Caco-2 (cell line): ENCODE data around the gene PARP4. TPM values are rescaled to one million over a fixed set of nuclear protein-coding genes. Genes with fewer than 3 reads are reported as not detected.

ENCODE experiments used
- BruUV-seq: library from RNA; stranded (reverse); fragments of 400-500 nt; replicated peaks from 2 replicates; lab custom pipeline; 2021; lab: Mats Ljungman, UMichigan
- CTCF ChIA-PET: fragments of 300-600 bp; sonication (Branson Sonifier 250); formaldehyde crosslinking; loops from one replicate; lab custom pipeline; 2022; ENCODE audit warnings: antibody characterized with exemption; lab: Charles Lee
- POLR2A ChIA-PET: fragments of 300-600 bp; sonication (Branson Sonifier 250); formaldehyde crosslinking; loops from one replicate; lab custom pipeline; 2022; ENCODE audit warnings: antibody characterized with exemption; lab: Charles Lee
- DNase-seq, 2 experiments: peaks; one replicate each; pipeline versions ENCODE4 v3.0.0 to v3.0.0-alpha.2; 2020 to 2022
- H3K27me3 ChIP-seq: replicated peaks from 2 replicates; pipeline ENCODE4 v1.6.0; 2011; ENCODE audit warnings: low read length; ENCODE audit not compliant: control insufficient read depth, insufficient read depth
- H3K36me3 ChIP-seq: 2 replicates; pipeline ENCODE4 v1.5.1; 2011; ENCODE audit warnings: low read length; ENCODE audit not compliant: control insufficient read depth, insufficient read depth
- H3K4me1 ChIP-seq: fragments of 250-450 bp; sonication (Bioruptor Pico); 2 replicates; pipeline ENCODE4 v1.5.1; 2020; ENCODE audit warnings: mild to moderate bottlenecking
- H3K4me3 ChIP-seq: 2 replicates; pipeline ENCODE4 v1.5.1; 2011; ENCODE audit warnings: low read depth, mild to moderate bottlenecking, control low read depth, low read length
- H3K9me3 ChIP-seq: fragments of 250-450 bp; sonication (Bioruptor Pico); 2 replicates; pipeline ENCODE4 v1.5.1; 2020; ENCODE audit warnings: mild to moderate bottlenecking, moderate library complexity
- H3K27ac Mint-ChIP-seq: one replicate; pipeline ENCODE4 v1.8.0; 2022; ENCODE audit warnings: mixed read lengths; ENCODE audit not compliant: unreplicated experiment
- H3K27me3 Mint-ChIP-seq: one replicate; pipeline ENCODE4 v1.8.0; 2022; ENCODE audit warnings: mixed read lengths; ENCODE audit not compliant: insufficient read depth, unreplicated experiment
- H3K36me3 Mint-ChIP-seq: one replicate; pipeline ENCODE4 v1.8.0; 2022; ENCODE audit warnings: mild to moderate bottlenecking, mixed read lengths; ENCODE audit not compliant: insufficient read depth, unreplicated experiment
- H3K4me1 Mint-ChIP-seq: one replicate; pipeline ENCODE4 v1.8.0; 2022; ENCODE audit warnings: low read depth, mixed read lengths; ENCODE audit not compliant: unreplicated experiment
- H3K4me3 Mint-ChIP-seq: one replicate; pipeline ENCODE4 v1.8.0; 2022; ENCODE audit warnings: mild to moderate bottlenecking, moderate library complexity, mixed read lengths; ENCODE audit not compliant: unreplicated experiment
- H3K9me3 Mint-ChIP-seq: one replicate; pipeline ENCODE4 v1.8.0; 2022; ENCODE audit warnings: mixed read lengths; ENCODE audit not compliant: unreplicated experiment
- CTCF ChIP-seq, 2 experiments: fragments of 200-600 bp in 1 of 2; IDR thresholded peaks; 1 replicate in 1 of 2; 2 replicates in 1 of 2; pipeline versions ENCODE4 v1.5.1 to v1.8.0; 2011 to 2022; ENCODE audit warnings: antibody characterized with exemption in 1 of 2, control low read depth in 1 of 2, inconsistent platforms in 1 of 2, low read depth in 1 of 2, low read length in 1 of 2, mild to moderate bottlenecking in 1 of 2, moderate library complexity in 1 of 2; ENCODE audit not compliant: insufficient read depth in 1 of 2, severe bottlenecking in 1 of 2, unreplicated experiment in 1 of 2
- intact Hi-C: fragments of 100-400 bp; cut with micrococcal nuclease; formaldehyde crosslinking; loops from one replicate; pipeline ENCODE4 v1.10.0; 2022; ENCODE audit not compliant: unreplicated experiment
- total RNA-seq: library from RNA; stranded (reverse); gene quantifications from 2 replicates; pipeline ENCODE4 v1.2.3, GENCODE V29; 2022

PARP4 gene
- total RNA-seq, 1 experiment from 2014 or later = 29.7 TPM

- Histone ChIP-seq H3K36me3 (peaks cover 1% of the 10 kb centered on the region; the same call in 1 of the 2 replicates), H3K4me1 (no peaks in the 10 kb centered on the region), H3K9me3 (no peaks in the 10 kb centered on the region), H3K27me3 (no peaks in the 10 kb centered on the region), H3K4me3 (no peak overlapping the region)
- Mint-ChIP-seq H3K36me3 (peaks cover 20% of the 10 kb centered on the region), H3K4me1 (no peaks in the 10 kb centered on the region), H3K4me3 (no peak overlapping the region), H3K9me3 (no peaks in the 10 kb centered on the region), H3K27ac (no peak overlapping the region), H3K27me3 (no peaks in the 10 kb centered on the region)
- BruUV-seq = no TSS peak
- TF ChIP-seq CTCF (IDR thresholded peaks at IDR 0.05; ENCODE audit: insufficient read depth in 1 of 2, low read depth in 1 of 2, low read length in 1 of 2, severe bottlenecking in 1 of 2, unreplicated experiment in 1 of 2) = no peak
- no peak for DNase-seq
- POLR2A ChIA-PET = no interaction called here
- CTCF ChIA-PET = no interaction called here
- intact Hi-C loops = no loop called here
Observed at GRCh38 chr13:24459234-24459633, 53.3 kb downstream of the PARP4 start.

GRCh38 chr13:24458736-24459135, 53.8 kb downstream of the PARP4 start:
- no peak for DNase-seq
- ChIA-PET CTCF (no interaction called here), POLR2A (no interaction called here)
- Histone ChIP-seq H3K4me3 (no peak overlapping the region), H3K9me3 (no peaks in the 10 kb centered on the region), H3K27me3 (no peaks in the 10 kb centered on the region), H3K4me1 (no peaks in the 10 kb centered on the region), H3K36me3 (peaks cover 1% of the 10 kb centered on the region; the same call in 1 of the 2 replicates)
- BruUV-seq = no TSS peak
- TF ChIP-seq CTCF (IDR thresholded peaks at IDR 0.05; ENCODE audit: insufficient read depth in 1 of 2, low read depth in 1 of 2, low read length in 1 of 2, severe bottlenecking in 1 of 2, unreplicated experiment in 1 of 2) = no peak
- intact Hi-C loops = no loop called here
- Mint-ChIP-seq H3K36me3 (peaks cover 23% of the 10 kb centered on the region), H3K27ac (no peak overlapping the region), H3K27me3 (no peaks in the 10 kb centered on the region), H3K4me3 (no peak overlapping the region), H3K9me3 (no peaks in the 10 kb centered on the region), H3K4me1 (no peaks in the 10 kb centered on the region)

GRCh38 chr13:24456396-24456795, 56.2 kb downstream of the PARP4 start:
- no peak for DNase-seq

More at GRCh38 chr13:24456396-24456795, 56.2 kb downstream of the PARP4 start:
- Histone ChIP-seq H3K9me3 (no peaks in the 10 kb centered on the region), H3K4me1 (no peaks in the 10 kb centered on the region), H3K4me3 (no peak overlapping the region), H3K27me3 (no peaks in the 10 kb centered on the region), H3K36me3 (peaks cover 1% of the 10 kb centered on the region; the same call in 1 of the 2 replicates)
- BruUV-seq = no TSS peak
- POLR2A ChIA-PET = interaction anchor here (0.6 kb wide), 1 partner anchor 120 kb away, joined by 4 read pairs; no protein-coding TSS in a partner anchor
- H3K9me3 Mint-ChIP-seq = no peaks in the 10 kb centered on the region
- TF ChIP-seq CTCF (IDR thresholded peaks at IDR 0.05; ENCODE audit: insufficient read depth in 1 of 2, low read depth in 1 of 2, low read length in 1 of 2, severe bottlenecking in 1 of 2, unreplicated experiment in 1 of 2) = no peak
- no peaks in the 10 kb centered on the region for H3K4me1 Mint-ChIP-seq
- H3K27me3 Mint-ChIP-seq = no peaks in the 10 kb centered on the region
- H3K27ac Mint-ChIP-seq = no peak overlapping the region
- CTCF ChIA-PET = no interaction called here
- H3K4me3 Mint-ChIP-seq = no peak overlapping the region
- peaks cover 39% of the 10 kb centered on the region for H3K36me3 Mint-ChIP-seq
- intact Hi-C loops = no loop called here
